Gastrocnemius medialis (tissue), 4 donors: Measurements from ENCODE around the gene PDE7B. TPM values are rescaled to one million over a fixed set of nuclear protein-coding genes. Genes with fewer than 3 reads are reported as not detected.

Experiments used
- ATAC-seq, 2 donors: fragments of 150-250 bp; one replicate each; pipeline ENCODE4 v1.9.1; 2016
- DNase-seq, 2 donors: peaks; one replicate each; pipeline ENCODE4 v3.0.0-alpha.2; 2019
- H3K27ac ChIP-seq, 4 donors: fragments of 200-600 bp; sonication (generic); 1 replicate in 1 of 4; 2 replicates in 3 of 4; pipeline ENCODE4 v1.5.1; 2016 to 2018; ENCODE audit warnings: mild to moderate bottlenecking in 2 of 4, moderate library complexity in 1 of 4
- H3K27me3 ChIP-seq, 3 donors: fragments of 200-600 bp; sonication (generic) in 2 of 3; 1 replicate in 1 of 3; 2 replicates in 2 of 3; pipeline versions ENCODE4 v1.5.1 to v1.6.0; 2016 to 2019; ENCODE audit warnings: mild to moderate bottlenecking in 1 of 3, moderate library complexity in 1 of 3
- H3K36me3 ChIP-seq, 2 donors: fragments of 200-600 bp; sonication (generic) in 1 of 2; one replicate each; pipeline ENCODE4 v1.5.1; 2017 to 2018
- H3K4me1 ChIP-seq, 2 donors: fragments of 200-600 bp; sonication (generic) in 1 of 2; one replicate each; pipeline ENCODE4 v1.5.1; 2016 to 2017; ENCODE audit warnings: mild to moderate bottlenecking in 2 of 2
- H3K4me3 ChIP-seq, 4 donors: fragments of 200-600 bp; sonication (generic) in 3 of 4; 1 replicate in 1 of 4; 2 replicates in 3 of 4; pipeline ENCODE4 v1.5.1; 2016 to 2019; ENCODE audit warnings: mild to moderate bottlenecking in 2 of 4
- H3K9me3 ChIP-seq, 3 donors: fragments of 200-600 bp; sonication (generic) in 2 of 3; 1 replicate in 1 of 3; 2 replicates in 2 of 3; pipeline ENCODE4 v1.5.1; 2016 to 2019
- CTCF ChIP-seq, 5 experiments: fragments of 450-650 bp in 3 of 5; fragments of 200-600 bp in 2 of 5; sonication (generic) in 2 of 5; IDR thresholded peaks in 4 of 5; conservative IDR thresholded peaks in 1 of 5; 1 replicate in 4 of 5; 2 replicates in 1 of 5; pipeline ENCODE4 v1.5.1; 2016 to 2019; ENCODE audit warnings: antibody characterized with exemption in 5 of 5, mild to moderate bottlenecking in 3 of 5, moderate library complexity in 3 of 5
- POLR2A ChIP-seq, 2 donors: fragments of 450-650 bp; IDR thresholded peaks; one replicate each; pipeline ENCODE4 v1.6.1; 2017; ENCODE audit warnings: antibody characterized with exemption in 2 of 2, mild to moderate bottlenecking in 2 of 2, moderate library complexity in 2 of 2
- in situ Hi-C, 4 donors: fragments of 200-750 bp; cut with MboI; loops; one replicate each; pipeline versions ENCODE4 v1.15.0 to v1.8.0; 2017; ENCODE audit warnings: low sequenced_read_pairs in 4 of 4
- intact Hi-C: fragments of 100-400 bp; cut with DNase I; formaldehyde crosslinking; loops from one replicate; pipeline ENCODE4 v1.15.1; 2023; ENCODE audit warnings: low total_unique reads
- total RNA-seq, 4 donors: library from RNA; depleted of rRNA; stranded (reverse); fragments of >200 nt; gene quantifications; one replicate each; pipeline versions ENCODE4 v1.1.0 to v1.2.3, GENCODE V29; 2016

The PDE7B gene
- total RNA-seq, 4 donors from 2014 or later, result 2.2 to 3.6 (median 2.7) TPM

- no peaks in the 10 kb centered on the region for H3K36me3 ChIP-seq
- no peak overlapping the region for H3K4me3 ChIP-seq
- ATAC-seq (no peak), DNase-seq (no peak)
- peaks cover 0 to 5% of the 10 kb centered on the region in 2 donors for H3K4me1 ChIP-seq
- no peak for TF ChIP-seq POLR2A (IDR thresholded peaks at IDR 0.05)
- no peak for TF ChIP-seq CTCF (IDR thresholded peaks at IDR 0.05 in 4 of 5, conservative IDR thresholded peaks at IDR 0.05 in 1 of 5)
- intact Hi-C loops (no loop called here), in situ Hi-C loops (no loop called here)
- no peaks in the 10 kb centered on the region for H3K27me3 ChIP-seq
- no peaks in the 10 kb centered on the region for H3K9me3 ChIP-seq
- no peak overlapping the region for H3K27ac ChIP-seq
These were observed 120.6 kb downstream of the PDE7B start for GRCh38 chr6:135972150-135972549.

GRCh38 chr6:135972586-135972985 is 121.1 kb downstream of the PDE7B start:
- TF ChIP-seq CTCF (IDR thresholded peaks at IDR 0.05 in 4 of 5, conservative IDR thresholded peaks at IDR 0.05 in 1 of 5), result no peak
- no peak for TF ChIP-seq POLR2A (IDR thresholded peaks at IDR 0.05)
- no peak overlapping the region for H3K4me3 ChIP-seq
- no peak for DNase-seq
- no peak overlapping the region for H3K27ac ChIP-seq
- in situ Hi-C loops (no loop called here), intact Hi-C loops (no loop called here)
- ATAC-seq, result no peak
- peaks cover 0 to 5% of the 10 kb centered on the region in 2 donors for H3K4me1 ChIP-seq
- no peaks in the 10 kb centered on the region for H3K36me3 ChIP-seq
- H3K27me3 ChIP-seq, result no peaks in the 10 kb centered on the region
- no peaks in the 10 kb centered on the region for H3K9me3 ChIP-seq

GRCh38 chr6:135974426-135974825 is 122.9 kb downstream of the PDE7B start:
- TF ChIP-seq CTCF (IDR thresholded peaks at IDR 0.05 in 4 of 5, conservative IDR thresholded peaks at IDR 0.05 in 1 of 5), result no peak
- TF ChIP-seq POLR2A (IDR thresholded peaks at IDR 0.05), result no peak
- Histone ChIP-seq H3K4me3 (no peak overlapping the region), H3K36me3 (no peaks in the 10 kb centered on the region), H3K4me1 (peaks cover 0 to 5% of the 10 kb centered on the region in 2 donors), H3K27ac (no peak overlapping the region), H3K27me3 (no peaks in the 10 kb centered on the region), H3K9me3 (no peaks in the 10 kb centered on the region)
- ATAC-seq (no peak), DNase-seq (no peak)
- intact Hi-C loops, result no loop called here
- in situ Hi-C loops, result no loop called here

GRCh38 chr6:135976585-135976984 is 125.1 kb downstream of the PDE7B start:
- H3K27ac ChIP-seq, result no peak overlapping the region
- intact Hi-C loops (no loop called here), in situ Hi-C loops (no loop called here)
- ATAC-seq (no peak), DNase-seq (no peak)
- H3K4me1 ChIP-seq, result peaks cover 0 to 5% of the 10 kb centered on the region in 2 donors
- H3K9me3 ChIP-seq, result no peaks in the 10 kb centered on the region
- TF ChIP-seq CTCF (IDR thresholded peaks at IDR 0.05 in 4 of 5, conservative IDR thresholded peaks at IDR 0.05 in 1 of 5), result no peak
- no peak for TF ChIP-seq POLR2A (IDR thresholded peaks at IDR 0.05)
- H3K4me3 ChIP-seq, result no peak overlapping the region
- H3K36me3 ChIP-seq, result no peaks in the 10 kb centered on the region
- no peaks in the 10 kb centered on the region for H3K27me3 ChIP-seq

GRCh38 chr6:135983093-135983492 is 131.6 kb downstream of the PDE7B start:
- no peak overlapping the region for H3K4me3 ChIP-seq
- ATAC-seq, result no peak
- no peaks in the 10 kb centered on the region for H3K36me3 ChIP-seq
- H3K27ac ChIP-seq, result no peak overlapping the region
- no peaks in the 10 kb centered on the region for H3K9me3 ChIP-seq
- H3K27me3 ChIP-seq, result no peaks in the 10 kb centered on the region
- intact Hi-C loops (no loop called here), in situ Hi-C loops (no loop called here)
- TF ChIP-seq CTCF (IDR thresholded peaks at IDR 0.05 in 4 of 5, conservative IDR thresholded peaks at IDR 0.05 in 1 of 5) (no peak), POLR2A (IDR thresholded peaks at IDR 0.05) (no peak)
- no peaks in the 10 kb centered on the region for H3K4me1 ChIP-seq
- DNase-seq, result no peak
